Panc1 (cell line): ENCODE measurements around the gene ANKRD22. TPM values are rescaled to one million over a fixed set of nuclear protein-coding genes. Genes with fewer than 3 reads are reported as not detected.

ENCODE experiments used
- ATAC-seq: fragments of 200-7000 bp; cut with Tn5 transposase; 2 replicates; pipeline ENCODE4 v1.9.1; 2020; ENCODE audit warnings: mild to moderate bottlenecking, moderate library complexity
- BruUV-seq: library from RNA; stranded (reverse); fragments of 400-500 nt; replicated peaks from 2 replicates; lab custom pipeline; 2021; lab: Mats Ljungman, UMichigan
- CTCF ChIA-PET: fragments of 300-600 bp; sonication (Branson Sonifier 250); formaldehyde crosslinking; loops from one replicate; lab custom pipeline; 2022; ENCODE audit warnings: antibody characterized with exemption; lab: Charles Lee
- POLR2A ChIA-PET: fragments of 300-600 bp; sonication (Branson Sonifier 250); formaldehyde crosslinking; loops from one replicate; lab custom pipeline; 2022; ENCODE audit warnings: antibody characterized with exemption; lab: Charles Lee
- DNase-seq: peaks from one replicate; pipeline ENCODE4 v3.0.0-alpha.2; 2010; ENCODE audit warnings: low read depth, low spot score
- H3K27ac ChIP-seq: 2 replicates; pipeline ENCODE4 v1.5.1; 2011; ENCODE audit warnings: mild to moderate bottlenecking, low read length, inconsistent platforms
- H3K27me3 ChIP-seq: fragments of 200-500 bp; sonication (Bioruptor generic); 2 replicates; pipeline ENCODE4 v1.6.0; 2014; ENCODE audit warnings: low read length, inconsistent platforms; ENCODE audit not compliant: control insufficient read depth, insufficient read depth
- H3K36me3 ChIP-seq: fragments of 200-500 bp; sonication (Bioruptor generic); 2 replicates; pipeline ENCODE4 v1.5.1; 2014; ENCODE audit warnings: inconsistent platforms, mild to moderate bottlenecking, low read length, moderate library complexity; ENCODE audit not compliant: control insufficient read depth, insufficient read depth
- H3K4me1 ChIP-seq: 2 replicates; pipeline ENCODE4 v1.5.1; 2011; ENCODE audit warnings: inconsistent platforms, mild to moderate bottlenecking, low read length, moderate library complexity; ENCODE audit not compliant: control insufficient read depth, insufficient read depth
- H3K4me3 ChIP-seq, 2 experiments: 2 replicates each; pipeline ENCODE4 v1.5.1; 2011 to 2012; ENCODE audit warnings: low read depth in 2 of 2, low read length in 2 of 2, mild to moderate bottlenecking in 2 of 2, inconsistent platforms in 1 of 2, moderate library complexity in 1 of 2
- H3K9me3 ChIP-seq: fragments of 200-500 bp; sonication (Bioruptor generic); 2 replicates; pipeline ENCODE4 v1.5.1; 2014; ENCODE audit warnings: low read depth, mild to moderate bottlenecking, inconsistent platforms, low read length, moderate library complexity; ENCODE audit not compliant: control insufficient read depth, insufficient read depth
- POLR2AphosphoS5 ChIP-seq: IDR thresholded peaks from 2 replicates; pipeline ENCODE4 v1.6.1; 2012; ENCODE audit warnings: mild to moderate bottlenecking, low read depth, low read length, moderate library complexity
- SIN3A ChIP-seq: IDR thresholded peaks from 2 replicates; pipeline ENCODE4 v1.6.1; 2012; ENCODE audit warnings: low read depth, mild to moderate bottlenecking, low read length, moderate library complexity, borderline replicate concordance; ENCODE audit not compliant: insufficient read depth
- TCF7L2 ChIP-seq: IDR thresholded peaks from 2 replicates; pipeline ENCODE4 v1.6.1; 2011; ENCODE audit warnings: mild to moderate bottlenecking, low read depth, low read length, inconsistent platforms
- in situ Hi-C: cut with HindIII; loops from 2 replicates; pipeline ENCODE4 v1.10.0; 2016; ENCODE audit warnings: low sequenced_read_pairs, low pct_unique_long_range_greater_than_20kb
- intact Hi-C: fragments of 100-400 bp; cut with micrococcal nuclease; formaldehyde crosslinking; loops from one replicate; pipeline ENCODE4 v1.10.0; 2022; ENCODE audit not compliant: unreplicated experiment
- total RNA-seq: library from RNA; stranded (reverse); gene quantifications from one replicate; pipeline ENCODE4 v1.2.1, GENCODE V29; 2021; ENCODE audit not compliant: unreplicated experiment
- TF ChIP-seq, protein P1 (sequence below): fragments of 450-650 bp; IDR thresholded peaks from 2 replicates; pipeline ENCODE4 v1.5.1; 2017; ENCODE audit warnings: mild to moderate bottlenecking
- TF ChIP-seq, protein P2 (sequence below), 2 experiments: IDR thresholded peaks; 2 replicates each; pipeline ENCODE4 v1.6.1; 2011 to 2012; ENCODE audit warnings: low read depth in 2 of 2, control low read depth in 1 of 2, low read length in 1 of 2, mild to moderate bottlenecking in 1 of 2, moderate library complexity in 1 of 2; ENCODE audit not compliant: insufficient read depth in 1 of 2

Gene ANKRD22
- total RNA-seq, 1 experiment from 2014 or later, result 0.15 TPM

DNA sequence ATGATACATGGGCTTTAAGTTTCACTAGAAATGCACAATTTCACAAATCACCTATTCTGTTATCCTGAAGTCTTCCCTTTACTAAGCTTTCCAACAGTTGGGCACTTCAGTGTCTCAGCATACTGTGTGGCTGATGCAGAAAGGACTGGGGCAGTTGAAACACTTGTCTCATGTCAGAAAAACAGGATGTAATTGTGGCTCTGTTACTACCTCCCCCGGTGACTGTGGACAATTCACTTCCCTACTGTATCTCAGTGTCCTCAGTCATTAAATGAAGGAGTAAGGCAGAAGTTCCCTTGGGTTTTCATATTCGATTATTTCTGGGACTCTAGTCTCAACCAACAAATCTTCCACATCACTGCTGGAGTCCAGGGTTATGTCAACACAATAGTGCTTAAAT lies 17.9 kb downstream of the ANKRD22 start:
- no peak overlapping the region for H3K27ac ChIP-seq
- peaks cover 3% of the 10 kb centered on the region; the same call in 1 of the 2 replicates for H3K4me1 ChIP-seq
- intact Hi-C loops, result loop anchor here (10.0 kb wide), 1 partner anchor 381 kb away; no protein-coding TSS in a partner anchor
- ChIA-PET POLR2A (no interaction called here), CTCF (interaction anchor here (4.2 kb wide), 1 partner anchor 100 kb away, joined by 52 read pairs; no protein-coding TSS in a partner anchor)
- BruUV-seq, result no TSS peak
- H3K9me3 ChIP-seq, result no peaks in the 10 kb centered on the region
- TF ChIP-seq SIN3A (no peak), POLR2AphosphoS5 (no peak), TCF7L2 (no peak)
- TF ChIP-seq, protein P1, sequence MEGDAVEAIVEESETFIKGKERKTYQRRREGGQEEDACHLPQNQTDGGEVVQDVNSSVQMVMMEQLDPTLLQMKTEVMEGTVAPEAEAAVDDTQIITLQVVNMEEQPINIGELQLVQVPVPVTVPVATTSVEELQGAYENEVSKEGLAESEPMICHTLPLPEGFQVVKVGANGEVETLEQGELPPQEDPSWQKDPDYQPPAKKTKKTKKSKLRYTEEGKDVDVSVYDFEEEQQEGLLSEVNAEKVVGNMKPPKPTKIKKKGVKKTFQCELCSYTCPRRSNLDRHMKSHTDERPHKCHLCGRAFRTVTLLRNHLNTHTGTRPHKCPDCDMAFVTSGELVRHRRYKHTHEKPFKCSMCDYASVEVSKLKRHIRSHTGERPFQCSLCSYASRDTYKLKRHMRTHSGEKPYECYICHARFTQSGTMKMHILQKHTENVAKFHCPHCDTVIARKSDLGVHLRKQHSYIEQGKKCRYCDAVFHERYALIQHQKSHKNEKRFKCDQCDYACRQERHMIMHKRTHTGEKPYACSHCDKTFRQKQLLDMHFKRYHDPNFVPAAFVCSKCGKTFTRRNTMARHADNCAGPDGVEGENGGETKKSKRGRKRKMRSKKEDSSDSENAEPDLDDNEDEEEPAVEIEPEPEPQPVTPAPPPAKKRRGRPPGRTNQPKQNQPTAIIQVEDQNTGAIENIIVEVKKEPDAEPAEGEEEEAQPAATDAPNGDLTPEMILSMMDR, result no peak
- TF ChIP-seq, protein P2, sequence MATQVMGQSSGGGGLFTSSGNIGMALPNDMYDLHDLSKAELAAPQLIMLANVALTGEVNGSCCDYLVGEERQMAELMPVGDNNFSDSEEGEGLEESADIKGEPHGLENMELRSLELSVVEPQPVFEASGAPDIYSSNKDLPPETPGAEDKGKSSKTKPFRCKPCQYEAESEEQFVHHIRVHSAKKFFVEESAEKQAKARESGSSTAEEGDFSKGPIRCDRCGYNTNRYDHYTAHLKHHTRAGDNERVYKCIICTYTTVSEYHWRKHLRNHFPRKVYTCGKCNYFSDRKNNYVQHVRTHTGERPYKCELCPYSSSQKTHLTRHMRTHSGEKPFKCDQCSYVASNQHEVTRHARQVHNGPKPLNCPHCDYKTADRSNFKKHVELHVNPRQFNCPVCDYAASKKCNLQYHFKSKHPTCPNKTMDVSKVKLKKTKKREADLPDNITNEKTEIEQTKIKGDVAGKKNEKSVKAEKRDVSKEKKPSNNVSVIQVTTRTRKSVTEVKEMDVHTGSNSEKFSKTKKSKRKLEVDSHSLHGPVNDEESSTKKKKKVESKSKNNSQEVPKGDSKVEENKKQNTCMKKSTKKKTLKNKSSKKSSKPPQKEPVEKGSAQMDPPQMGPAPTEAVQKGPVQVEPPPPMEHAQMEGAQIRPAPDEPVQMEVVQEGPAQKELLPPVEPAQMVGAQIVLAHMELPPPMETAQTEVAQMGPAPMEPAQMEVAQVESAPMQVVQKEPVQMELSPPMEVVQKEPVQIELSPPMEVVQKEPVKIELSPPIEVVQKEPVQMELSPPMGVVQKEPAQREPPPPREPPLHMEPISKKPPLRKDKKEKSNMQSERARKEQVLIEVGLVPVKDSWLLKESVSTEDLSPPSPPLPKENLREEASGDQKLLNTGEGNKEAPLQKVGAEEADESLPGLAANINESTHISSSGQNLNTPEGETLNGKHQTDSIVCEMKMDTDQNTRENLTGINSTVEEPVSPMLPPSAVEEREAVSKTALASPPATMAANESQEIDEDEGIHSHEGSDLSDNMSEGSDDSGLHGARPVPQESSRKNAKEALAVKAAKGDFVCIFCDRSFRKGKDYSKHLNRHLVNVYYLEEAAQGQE (IDR thresholded peaks at IDR 0.05; ENCODE audit: insufficient read depth in 1 of 2, low read depth in 2 of 2, low read length in 1 of 2), result no peak
- DNase-seq, result no peak
- no peak overlapping the region for H3K4me3 ChIP-seq
- ATAC-seq, result no peak
- in situ Hi-C loops, result no loop called here
- no peaks in the 10 kb centered on the region for H3K36me3 ChIP-seq
- H3K27me3 ChIP-seq, result 0 out of 2 replicates have a peak, but pooled peaks cover 2% of the 10 kb centered on the region

DNA sequence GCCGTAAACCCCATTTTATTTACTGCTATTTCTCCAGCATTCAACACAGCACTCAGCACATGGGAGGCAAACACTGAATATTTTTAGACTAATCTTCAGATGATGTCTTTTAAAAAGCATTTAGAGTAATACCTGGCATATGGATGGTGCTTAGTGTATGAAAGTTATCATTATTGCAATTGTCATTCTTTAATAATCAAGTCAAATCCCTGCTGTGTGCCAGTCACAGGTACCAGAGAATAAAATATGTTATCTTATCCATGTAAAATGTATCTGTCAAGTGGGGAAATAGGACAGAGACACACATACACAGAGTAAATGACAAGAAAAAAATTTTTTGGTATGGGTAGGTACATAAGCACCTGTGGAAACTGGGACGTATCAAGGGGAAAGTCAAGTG lies 18.5 kb downstream of the ANKRD22 start:
- no peak overlapping the region for H3K27ac ChIP-seq
- in situ Hi-C loops, result no loop called here
- no peak for DNase-seq
- ChIA-PET CTCF (no interaction called here), POLR2A (no interaction called here)
- no peaks in the 10 kb centered on the region for H3K36me3 ChIP-seq
- no peak for TF ChIP-seq TCF7L2
- TF ChIP-seq SIN3A, result no peak
- TF ChIP-seq, protein P2 (IDR thresholded peaks at IDR 0.05; ENCODE audit: insufficient read depth in 1 of 2, low read depth in 2 of 2, low read length in 1 of 2), result no peak
- H3K4me3 ChIP-seq, result no peak overlapping the region
- H3K27me3 ChIP-seq, result 0 out of 2 replicates have a peak, but pooled peaks cover 2% of the 10 kb centered on the region
- H3K9me3 ChIP-seq, result no peaks in the 10 kb centered on the region
- no peak for ATAC-seq
- BruUV-seq, result no TSS peak
- intact Hi-C loops, result loop anchor here (10.0 kb wide), 1 partner anchor 382 kb away; no protein-coding TSS in a partner anchor
- peaks cover 3% of the 10 kb centered on the region; the same call in 1 of the 2 replicates for H3K4me1 ChIP-seq
